Ishikawa (cell line): ENCODE measurements around the gene GRID1.

Source experiments
- CEBPB ChIP-seq: IDR thresholded peaks from 2 replicates; pipeline ENCODE4 v1.6.1; 2012
- CREB1 ChIP-seq: IDR thresholded peaks from 2 replicates; pipeline ENCODE4 v1.6.1; 2012; ENCODE audit warnings: low read depth
- EP300 ChIP-seq: IDR thresholded peaks from 2 replicates; pipeline ENCODE4 v1.6.1; 2012; ENCODE audit warnings: borderline replicate concordance
- FOXM1 ChIP-seq: IDR thresholded peaks from 2 replicates; pipeline ENCODE4 v1.6.1; 2012; ENCODE audit warnings: low read depth, borderline replicate concordance
- NFIC ChIP-seq: IDR thresholded peaks from 2 replicates; pipeline ENCODE4 v1.6.1; 2012
- RAD21 ChIP-seq: IDR thresholded peaks from 2 replicates; pipeline ENCODE4 v1.6.1; 2012; ENCODE audit warnings: low read depth
- TAF1 ChIP-seq: IDR thresholded peaks from 2 replicates; pipeline ENCODE4 v1.6.1; 2012; ENCODE audit warnings: low read depth, mild to moderate bottlenecking
- TCF12 ChIP-seq: IDR thresholded peaks from 2 replicates; pipeline ENCODE4 v1.6.1; 2012; ENCODE audit warnings: low read depth
- TEAD4 ChIP-seq: IDR thresholded peaks from 2 replicates; pipeline ENCODE4 v1.6.1; 2012
- YY1 ChIP-seq: IDR thresholded peaks from 2 replicates; pipeline ENCODE4 v1.6.1; 2012; ENCODE audit warnings: low read depth
- ZBTB7A ChIP-seq: IDR thresholded peaks from 2 replicates; pipeline ENCODE4 v1.6.1; 2012; ENCODE audit warnings: low read depth
- TF ChIP-seq, protein P1 (sequence below): IDR thresholded peaks from 2 replicates; pipeline ENCODE4 v1.6.1; 2012
- TF ChIP-seq, protein P2 (sequence below): IDR thresholded peaks from 2 replicates; pipeline ENCODE4 v1.6.1; 2012; ENCODE audit warnings: low read depth, mild to moderate bottlenecking
- TF ChIP-seq, protein P3 (sequence below): IDR thresholded peaks from 2 replicates; pipeline ENCODE4 v1.6.1; 2012

DNA sequence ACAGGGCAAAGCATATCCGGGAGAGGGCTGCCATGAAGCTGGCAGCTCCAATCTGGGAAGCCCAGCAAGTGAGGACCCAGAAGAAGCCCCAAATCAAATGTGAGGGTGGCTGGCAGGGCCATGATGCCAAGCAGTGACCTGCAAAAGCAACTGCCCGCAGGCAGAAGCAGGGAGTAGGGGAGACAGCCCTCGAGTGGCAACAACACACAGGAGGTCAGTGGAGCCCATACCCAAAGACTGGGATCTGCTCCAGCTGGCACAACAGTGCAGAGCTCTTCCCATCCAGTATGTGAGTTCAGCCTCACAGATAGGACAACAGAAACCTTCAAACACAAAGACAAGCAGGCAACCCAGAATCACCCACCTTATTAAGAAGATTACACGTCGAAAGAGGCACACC is 45.0 kb downstream of the GRID1 start:
- TF ChIP-seq TAF1 (no peak), ZBTB7A (no peak), EP300 (no peak), TCF12 (no peak), RAD21 (no peak), CEBPB (no peak), CREB1 (no peak), YY1 (no peak), FOXM1 (no peak), TEAD4 (no peak), NFIC (no peak)
- TF ChIP-seq, protein P1, sequence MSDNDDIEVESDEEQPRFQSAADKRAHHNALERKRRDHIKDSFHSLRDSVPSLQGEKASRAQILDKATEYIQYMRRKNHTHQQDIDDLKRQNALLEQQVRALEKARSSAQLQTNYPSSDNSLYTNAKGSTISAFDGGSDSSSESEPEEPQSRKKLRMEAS = no peak
- TF ChIP-seq, protein P2, sequence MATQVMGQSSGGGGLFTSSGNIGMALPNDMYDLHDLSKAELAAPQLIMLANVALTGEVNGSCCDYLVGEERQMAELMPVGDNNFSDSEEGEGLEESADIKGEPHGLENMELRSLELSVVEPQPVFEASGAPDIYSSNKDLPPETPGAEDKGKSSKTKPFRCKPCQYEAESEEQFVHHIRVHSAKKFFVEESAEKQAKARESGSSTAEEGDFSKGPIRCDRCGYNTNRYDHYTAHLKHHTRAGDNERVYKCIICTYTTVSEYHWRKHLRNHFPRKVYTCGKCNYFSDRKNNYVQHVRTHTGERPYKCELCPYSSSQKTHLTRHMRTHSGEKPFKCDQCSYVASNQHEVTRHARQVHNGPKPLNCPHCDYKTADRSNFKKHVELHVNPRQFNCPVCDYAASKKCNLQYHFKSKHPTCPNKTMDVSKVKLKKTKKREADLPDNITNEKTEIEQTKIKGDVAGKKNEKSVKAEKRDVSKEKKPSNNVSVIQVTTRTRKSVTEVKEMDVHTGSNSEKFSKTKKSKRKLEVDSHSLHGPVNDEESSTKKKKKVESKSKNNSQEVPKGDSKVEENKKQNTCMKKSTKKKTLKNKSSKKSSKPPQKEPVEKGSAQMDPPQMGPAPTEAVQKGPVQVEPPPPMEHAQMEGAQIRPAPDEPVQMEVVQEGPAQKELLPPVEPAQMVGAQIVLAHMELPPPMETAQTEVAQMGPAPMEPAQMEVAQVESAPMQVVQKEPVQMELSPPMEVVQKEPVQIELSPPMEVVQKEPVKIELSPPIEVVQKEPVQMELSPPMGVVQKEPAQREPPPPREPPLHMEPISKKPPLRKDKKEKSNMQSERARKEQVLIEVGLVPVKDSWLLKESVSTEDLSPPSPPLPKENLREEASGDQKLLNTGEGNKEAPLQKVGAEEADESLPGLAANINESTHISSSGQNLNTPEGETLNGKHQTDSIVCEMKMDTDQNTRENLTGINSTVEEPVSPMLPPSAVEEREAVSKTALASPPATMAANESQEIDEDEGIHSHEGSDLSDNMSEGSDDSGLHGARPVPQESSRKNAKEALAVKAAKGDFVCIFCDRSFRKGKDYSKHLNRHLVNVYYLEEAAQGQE = no peak
- TF ChIP-seq, protein P3, sequence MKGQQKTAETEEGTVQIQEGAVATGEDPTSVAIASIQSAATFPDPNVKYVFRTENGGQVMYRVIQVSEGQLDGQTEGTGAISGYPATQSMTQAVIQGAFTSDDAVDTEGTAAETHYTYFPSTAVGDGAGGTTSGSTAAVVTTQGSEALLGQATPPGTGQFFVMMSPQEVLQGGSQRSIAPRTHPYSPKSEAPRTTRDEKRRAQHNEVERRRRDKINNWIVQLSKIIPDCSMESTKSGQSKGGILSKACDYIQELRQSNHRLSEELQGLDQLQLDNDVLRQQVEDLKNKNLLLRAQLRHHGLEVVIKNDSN = no peak
